HUDEP-2 (cell line): ENCODE data around the gene PDXP.
"Not testable (repeated sequence)": the region's sequence is repeated elsewhere in the genome, so short reads cannot be mapped to it uniquely, and the experiment has no call there.

Source experiments
- DNase-seq, 76 experiments: peaks; one replicate each; lab custom pipeline; 2025; ENCODE audit not compliant: unreplicated experiment in 76 of 76; lab: John Stamatoyannopoulos, UW

The PDXP gene

GRCh38 chr22:37658133-37659065 is at the start of gene PDXP:
Gene PDXP (plus strand): TSS chr22:37658723. CDS start chr22:37658783, 60 bp downstream.
- peak; percentile 51 to 100 (median 98) for DNase-seq

- DNase-seq, result peak in 10 of 76 experiments; percentile 2 to 42 (median 26)
These were observed 49.0 kb upstream of the PDXP start for GRCh38 chr22:37609240-37610152.

GRCh38 chr22:37610153-37610475 is 48.4 kb upstream of the PDXP start:
- DNase-seq, result not testable (repeated sequence)

- no peak for DNase-seq
These were observed 47.9 kb upstream of the PDXP start for GRCh38 chr22:37610480-37611129.

GRCh38 chr22:37611207-37611606 is 47.3 kb upstream of the PDXP start:
- DNase-seq, result no peak

- DNase-seq, result no peak
These were observed 42.1 kb upstream of the PDXP start for GRCh38 chr22:37616201-37617083.

- DNase-seq, result no peak
These were observed 41.1 kb upstream of the PDXP start for GRCh38 chr22:37617431-37617830.

- no peak for DNase-seq
These were observed 40.4 kb upstream of the PDXP start for GRCh38 chr22:37618072-37618656.

- no peak for DNase-seq
These were observed 39.8 kb upstream of the PDXP start for GRCh38 chr22:37618674-37619073.

GRCh38 chr22:37619991-37620390 is 38.5 kb upstream of the PDXP start:
- DNase-seq, result no peak

- DNase-seq, result no peak
These were observed 37.1 kb upstream of the PDXP start for GRCh38 chr22:37621352-37621860.

- peak in 42 of 76 experiments; percentile 7 to 66 (median 34) for DNase-seq
These were observed 35.2 kb upstream of the PDXP start for GRCh38 chr22:37623075-37624016.

- no peak for DNase-seq
These were observed 34.5 kb upstream of the PDXP start for GRCh38 chr22:37624017-37624365.

GRCh38 chr22:37624876-37625275 is 33.6 kb upstream of the PDXP start:
- no peak for DNase-seq

- DNase-seq, result no peak
These were observed 32.8 kb upstream of the PDXP start for GRCh38 chr22:37625737-37626136.

- DNase-seq, result no peak
These were observed 32.4 kb upstream of the PDXP start for GRCh38 chr22:37626144-37626543.

- no peak for DNase-seq
These were observed 31.9 kb upstream of the PDXP start for GRCh38 chr22:37626556-37627075.

- no peak for DNase-seq
These were observed 31.4 kb upstream of the PDXP start for GRCh38 chr22:37627121-37627520.
